ENCODE measurements around the gene CMTM8.

DNA sequence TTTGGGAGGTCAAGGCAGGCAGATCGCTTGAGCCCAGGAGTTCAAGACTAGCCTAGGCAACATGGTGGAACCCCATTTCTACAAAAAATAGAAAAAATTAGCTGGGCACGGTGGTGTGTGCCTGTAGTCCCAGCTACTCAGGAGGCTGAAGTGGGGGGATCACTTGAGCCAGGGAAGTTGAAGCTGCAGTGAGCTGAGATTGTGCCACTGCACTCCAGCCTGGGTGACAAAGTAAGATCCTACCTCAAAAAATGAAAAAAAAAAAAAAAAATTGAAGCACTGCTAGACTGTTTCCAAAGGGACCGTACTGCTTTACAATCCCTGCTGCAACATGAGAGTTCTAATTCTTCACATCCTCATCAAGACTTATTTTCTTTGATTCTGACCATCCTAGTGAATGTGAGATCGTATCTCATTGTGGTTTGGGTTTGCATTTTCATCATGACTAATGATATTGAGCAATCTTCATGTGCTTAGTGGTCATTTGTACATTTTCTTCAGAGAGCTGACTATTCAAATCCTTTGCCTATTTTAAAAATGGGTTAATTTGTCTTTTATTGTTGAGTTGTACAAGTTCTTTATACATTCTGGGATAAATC is 10.8 kb downstream of the CMTM8 start:
- TF ChIP-seq, protein P1, sequence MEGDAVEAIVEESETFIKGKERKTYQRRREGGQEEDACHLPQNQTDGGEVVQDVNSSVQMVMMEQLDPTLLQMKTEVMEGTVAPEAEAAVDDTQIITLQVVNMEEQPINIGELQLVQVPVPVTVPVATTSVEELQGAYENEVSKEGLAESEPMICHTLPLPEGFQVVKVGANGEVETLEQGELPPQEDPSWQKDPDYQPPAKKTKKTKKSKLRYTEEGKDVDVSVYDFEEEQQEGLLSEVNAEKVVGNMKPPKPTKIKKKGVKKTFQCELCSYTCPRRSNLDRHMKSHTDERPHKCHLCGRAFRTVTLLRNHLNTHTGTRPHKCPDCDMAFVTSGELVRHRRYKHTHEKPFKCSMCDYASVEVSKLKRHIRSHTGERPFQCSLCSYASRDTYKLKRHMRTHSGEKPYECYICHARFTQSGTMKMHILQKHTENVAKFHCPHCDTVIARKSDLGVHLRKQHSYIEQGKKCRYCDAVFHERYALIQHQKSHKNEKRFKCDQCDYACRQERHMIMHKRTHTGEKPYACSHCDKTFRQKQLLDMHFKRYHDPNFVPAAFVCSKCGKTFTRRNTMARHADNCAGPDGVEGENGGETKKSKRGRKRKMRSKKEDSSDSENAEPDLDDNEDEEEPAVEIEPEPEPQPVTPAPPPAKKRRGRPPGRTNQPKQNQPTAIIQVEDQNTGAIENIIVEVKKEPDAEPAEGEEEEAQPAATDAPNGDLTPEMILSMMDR (IDR thresholded peaks at IDR 0.05) = no peak
- no peak for TF ChIP-seq POLR2AphosphoS5 (IDR thresholded peaks at IDR 0.05)
